GM19043 (cell line): ENCODE measurements around the gene PDE6A.
"Not testable (repeated sequence)": the region's sequence is repeated elsewhere in the genome, so short reads cannot be mapped to it uniquely, and the experiment has no call there.

Source experiments
- ATAC-seq: cut with Tn5 transposase; IDR thresholded peaks from one replicate; pipeline ENCODE4 v1.9.1; 2021; ENCODE audit warnings: low read depth; ENCODE audit not compliant: unreplicated experiment

Gene PDE6A

DNA sequence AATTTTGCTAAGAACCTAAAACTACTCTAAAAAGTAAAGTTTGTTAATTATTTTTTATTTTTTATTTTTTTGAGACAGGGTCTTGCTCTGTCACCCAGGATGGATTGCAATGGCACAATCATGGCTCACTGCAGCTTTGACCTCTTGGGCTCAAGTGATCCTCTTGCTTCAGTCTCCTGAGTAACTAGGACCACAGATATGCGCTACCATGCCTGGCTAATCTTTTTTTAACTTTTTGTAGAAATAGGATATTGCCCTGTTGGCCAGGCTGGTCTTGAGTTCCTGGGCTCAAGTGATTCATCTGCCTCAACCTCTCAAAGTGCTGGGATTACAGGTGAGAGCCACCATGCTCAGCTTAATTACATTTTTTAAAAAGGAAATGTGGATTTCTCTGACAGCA is 45.8 kb downstream of the PDE6A start:
- no peak for ATAC-seq

- ATAC-seq, result no peak
Measured at GRCh38 chr5:149895416-149896345, 48.9 kb downstream of the PDE6A start.

DNA sequence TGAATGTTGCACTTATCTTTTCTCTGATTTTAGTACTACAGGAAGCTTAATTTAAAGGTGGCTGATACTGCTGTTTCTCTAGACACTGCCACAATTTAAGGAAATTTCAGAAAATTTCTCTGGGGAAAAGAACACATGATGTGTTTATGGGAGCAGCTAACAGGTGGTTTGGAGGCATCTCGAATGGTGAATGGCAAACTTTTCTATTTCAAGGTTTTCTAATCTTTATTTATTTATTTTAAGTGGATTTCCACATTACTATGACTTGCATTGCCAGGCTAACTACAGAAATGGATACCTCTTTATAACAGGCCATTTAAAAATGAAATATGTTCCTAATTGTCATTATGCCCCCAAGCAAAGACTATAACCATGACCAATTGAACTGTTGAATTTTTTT is 50.4 kb downstream of the PDE6A start:
- ATAC-seq, result no peak

- ATAC-seq, result no peak
Measured at GRCh38 chr5:149893403-149893931, 51.1 kb downstream of the PDE6A start.

- ATAC-seq, result no peak
Measured at GRCh38 chr5:149892594-149892993, 52.0 kb downstream of the PDE6A start.

DNA sequence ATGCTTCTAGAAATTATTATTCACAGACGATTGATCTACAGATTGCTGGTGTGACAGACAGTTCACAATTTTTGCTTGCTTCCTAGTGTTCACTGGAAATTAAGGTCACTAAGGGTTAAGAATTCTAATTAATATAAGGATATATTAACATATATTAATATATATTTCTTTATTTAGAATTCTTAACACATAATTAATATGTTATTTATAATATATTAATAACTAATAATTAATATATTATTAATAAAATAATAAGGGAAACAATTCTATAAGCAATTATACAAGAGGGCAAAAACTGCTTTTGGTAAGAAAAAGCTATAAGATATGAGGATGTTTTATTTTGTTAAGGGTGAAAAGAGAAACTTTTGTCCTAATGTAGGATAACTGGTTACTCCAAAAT is 56.3 kb downstream of the PDE6A start:
- no peak for ATAC-seq

- ATAC-seq, result no peak
Measured at GRCh38 chr5:149887622-149888183, 56.9 kb downstream of the PDE6A start.

DNA sequence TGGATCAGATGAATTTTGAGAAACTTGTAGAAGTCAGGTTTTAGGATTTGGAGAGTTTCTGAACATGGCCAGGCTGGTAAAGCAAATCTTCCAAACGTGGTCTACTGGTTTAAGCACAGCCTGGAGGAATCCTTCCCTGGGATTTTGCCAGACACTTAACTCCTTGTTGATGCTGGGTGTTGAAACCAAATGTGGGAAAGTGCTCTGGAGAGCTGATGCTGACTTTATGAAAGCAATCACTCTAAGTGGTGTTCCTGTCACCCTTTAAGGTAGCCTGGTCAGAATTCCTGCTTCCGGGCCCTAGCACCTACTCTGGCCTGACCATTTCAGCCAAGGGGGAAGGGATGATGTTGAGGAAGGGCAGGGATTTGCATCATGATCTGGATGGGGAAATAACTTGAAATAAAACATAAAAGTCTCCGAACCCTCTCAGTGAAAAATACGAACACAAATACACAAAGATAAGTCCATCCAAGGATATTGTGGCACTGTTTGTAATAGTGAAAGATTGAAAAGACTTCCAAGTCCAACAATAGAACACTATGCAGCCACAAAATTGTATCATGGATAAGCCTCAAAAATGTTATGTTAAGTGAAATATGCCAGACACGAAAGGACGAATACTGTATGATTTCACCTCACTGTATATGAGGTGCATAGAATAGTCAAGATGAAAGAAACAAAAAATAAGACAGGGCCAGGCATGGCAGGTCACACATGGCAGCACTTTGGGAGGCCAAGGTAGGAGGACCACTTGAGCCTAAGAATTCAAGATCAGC is 57.7 kb downstream of the PDE6A start:
- no peak for ATAC-seq

GRCh38 chr5:149886060-149886459 is 58.5 kb downstream of the PDE6A start:
- ATAC-seq, result no peak

DNA sequence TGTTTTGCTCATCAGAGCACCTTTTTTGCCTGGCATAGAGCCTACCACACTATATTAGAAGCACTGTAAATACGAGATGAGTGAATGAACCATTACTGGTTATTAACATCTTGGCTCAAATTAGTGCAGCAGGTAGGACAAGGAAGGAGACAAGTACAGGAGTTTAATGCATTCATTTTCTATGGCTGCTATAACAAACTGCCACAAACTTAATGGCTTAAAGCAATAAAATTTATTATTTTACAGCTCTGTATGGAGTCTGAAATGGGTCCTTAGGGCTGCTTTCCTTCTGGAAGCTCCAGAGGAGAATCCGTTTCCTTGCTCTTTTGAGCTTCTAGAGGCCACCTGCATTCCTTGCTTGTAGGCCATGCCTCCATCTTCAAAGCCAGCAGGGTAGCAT is 59.1 kb downstream of the PDE6A start:
- no peak for ATAC-seq

GRCh38 chr5:149883550-149883949 is 61.0 kb downstream of the PDE6A start:
- no peak for ATAC-seq

DNA sequence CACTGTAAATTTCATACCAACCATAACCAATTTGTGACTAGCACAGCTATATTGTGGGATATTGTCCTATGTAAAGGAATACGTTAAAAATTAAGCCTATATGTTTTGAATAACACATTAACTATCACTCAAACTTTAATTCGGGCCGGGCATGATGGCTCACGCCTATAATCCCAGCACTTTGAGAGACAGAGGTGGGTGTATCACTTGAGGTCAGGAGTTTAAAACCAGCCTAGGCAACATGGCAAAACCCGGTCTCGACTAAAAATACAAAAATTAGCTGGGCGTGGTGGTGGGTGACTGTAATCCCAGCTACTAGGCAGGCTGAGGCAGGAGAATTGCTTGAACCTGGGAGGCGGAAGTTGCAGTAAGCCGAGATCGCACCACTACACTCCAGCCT is 62.0 kb downstream of the PDE6A start:
- ATAC-seq, result not testable (repeated sequence)

DNA sequence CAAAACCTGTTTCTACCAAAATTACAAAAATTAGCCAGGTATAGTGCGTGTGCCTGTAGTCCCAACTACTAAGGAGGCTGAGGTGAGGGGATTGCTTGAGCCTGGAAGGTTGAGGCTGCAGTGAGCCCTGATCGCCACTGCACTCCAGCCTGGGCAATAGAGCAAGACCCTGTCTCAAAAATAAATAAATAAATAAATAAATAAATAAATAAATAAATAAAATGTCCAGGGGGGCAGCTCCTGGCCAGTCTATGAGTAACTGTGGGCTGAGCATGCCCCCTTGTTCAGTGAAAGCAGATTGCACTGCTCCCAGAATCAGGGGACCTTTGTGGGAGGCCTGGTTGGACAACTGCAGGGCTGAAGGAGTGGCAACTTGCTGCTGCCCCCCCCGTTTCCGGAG is 62.7 kb downstream of the PDE6A start:
- ATAC-seq, result no peak

- ATAC-seq, result no peak
Measured at GRCh38 chr5:149881069-149881622, 63.4 kb downstream of the PDE6A start.

- not testable (repeated sequence) for ATAC-seq
Measured at GRCh38 chr5:149879593-149879992, 65.0 kb downstream of the PDE6A start.

- no peak for ATAC-seq
Measured at GRCh38 chr5:149878371-149878770, 66.2 kb downstream of the PDE6A start.

DNA sequence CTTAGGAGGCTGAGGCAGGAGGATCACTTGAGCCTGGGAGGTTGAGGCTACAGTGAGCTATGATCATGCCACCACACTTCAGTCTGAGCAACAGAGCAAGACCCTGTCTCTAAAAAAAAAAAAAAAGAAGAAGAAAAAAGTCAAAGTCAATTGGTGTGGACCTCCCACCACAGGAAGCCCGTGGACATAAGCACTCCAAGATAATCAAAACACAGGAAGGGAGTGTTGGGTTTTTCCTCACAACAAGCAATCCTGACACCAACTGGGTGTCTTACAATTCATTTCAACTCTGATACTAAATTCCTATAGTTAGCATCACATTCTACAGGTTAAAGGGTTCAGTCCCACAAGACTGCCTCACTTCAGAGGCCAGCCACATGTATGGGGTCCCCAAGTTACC is 70.7 kb downstream of the PDE6A start:
- ATAC-seq, result no peak

GRCh38 chr5:149872351-149873040 is 72.1 kb downstream of the PDE6A start:
- ATAC-seq, result no peak

GRCh38 chr5:149871471-149871870 is 73.1 kb downstream of the PDE6A start:
- no peak for ATAC-seq

DNA sequence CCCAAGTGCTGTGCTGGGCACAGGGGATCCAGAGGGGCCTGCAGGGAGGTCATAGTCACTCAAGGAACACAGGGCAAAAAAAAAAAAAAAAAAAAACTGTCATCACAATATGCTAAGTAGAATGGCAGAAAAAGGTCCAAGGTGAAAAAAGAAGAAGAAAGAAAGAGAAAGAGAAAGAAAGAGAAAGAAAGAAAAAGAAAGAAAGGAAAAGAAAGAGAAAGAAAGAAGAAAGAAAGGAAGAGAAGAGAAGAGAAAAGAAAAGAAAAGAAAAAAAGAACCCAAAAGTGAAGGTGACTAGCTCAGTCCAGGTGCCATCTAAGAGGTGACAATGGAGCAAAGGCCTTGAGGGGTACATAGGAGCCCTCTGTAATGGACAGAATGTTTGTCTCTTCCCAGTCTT is 73.9 kb downstream of the PDE6A start:
- no peak for ATAC-seq
